GM21786 (cell line): Measurements from ENCODE around the gene LIN7A.

Experiments used
- ATAC-seq: cut with Tn5 transposase; IDR thresholded peaks from one replicate; pipeline ENCODE4 v1.9.1; 2021; ENCODE audit not compliant: unreplicated experiment

Gene LIN7A

DNA sequence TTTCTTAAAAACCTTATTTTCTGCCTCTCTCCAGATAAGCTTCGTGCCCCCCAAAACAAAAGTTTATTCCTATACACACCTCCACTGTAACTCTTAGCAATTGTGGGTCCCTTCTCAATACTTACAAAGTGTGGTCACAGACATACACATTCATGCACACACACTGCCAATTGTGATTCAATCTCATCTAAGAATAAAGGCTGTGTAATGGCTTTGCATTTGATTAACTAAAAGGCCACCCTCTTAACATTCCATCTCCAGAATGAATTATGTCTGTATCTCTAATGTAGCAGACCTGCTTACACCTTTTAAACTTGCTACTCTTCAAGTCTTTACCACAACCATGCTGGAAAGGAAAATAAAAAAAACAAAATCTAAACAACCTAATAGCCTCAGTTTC lies 171.5 kb downstream of the LIN7A start:
- ATAC-seq: no peak

GRCh38 chr12:80763874-80764273 lies 173.9 kb downstream of the LIN7A start:
- ATAC-seq: no peak

DNA sequence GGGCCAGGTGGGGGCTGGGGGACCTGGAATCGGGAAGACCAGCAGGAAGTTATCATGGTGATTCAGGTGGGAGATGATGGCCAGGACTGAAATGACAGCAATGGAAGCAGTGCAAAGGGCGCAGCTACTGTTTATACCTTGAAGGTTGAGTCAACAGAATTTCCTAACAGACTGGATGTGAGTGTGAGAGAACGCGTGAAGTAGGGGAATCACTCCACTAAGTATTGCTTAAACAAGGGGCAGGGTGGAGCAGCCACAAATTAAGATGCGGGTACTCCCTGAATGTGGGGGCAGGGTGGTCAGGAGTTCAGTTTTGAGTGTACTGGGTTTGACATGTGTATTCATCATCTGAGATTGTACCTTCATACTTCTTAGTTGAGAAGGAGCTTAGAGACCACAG lies 175.9 kb downstream of the LIN7A start:
- ATAC-seq: no peak

- no peak for ATAC-seq
These were observed 180.9 kb downstream of the LIN7A start for GRCh38 chr12:80756875-80757274.

DNA sequence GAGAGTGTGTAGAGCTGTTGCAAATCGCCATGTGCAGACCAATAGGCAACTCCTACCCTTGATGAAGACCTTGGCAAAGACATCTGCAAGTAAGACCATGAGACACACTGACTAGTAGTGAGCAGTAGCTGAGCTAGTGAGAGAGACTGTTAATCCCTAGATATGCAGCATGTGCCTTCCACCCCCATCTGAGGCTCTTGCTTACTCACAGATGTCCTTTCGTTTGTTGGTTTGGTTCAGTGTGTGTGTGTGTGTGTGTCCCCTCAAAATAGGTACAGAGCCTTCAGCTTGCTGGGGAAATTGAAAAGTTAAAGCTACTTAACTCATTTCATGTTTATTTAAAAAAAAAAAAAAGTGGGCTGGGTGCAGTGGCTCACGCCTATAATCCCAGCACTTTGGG lies 183.5 kb downstream of the LIN7A start:
- ATAC-seq: no peak

- no peak for ATAC-seq
These were observed 185.3 kb downstream of the LIN7A start for GRCh38 chr12:80752464-80752863.

DNA sequence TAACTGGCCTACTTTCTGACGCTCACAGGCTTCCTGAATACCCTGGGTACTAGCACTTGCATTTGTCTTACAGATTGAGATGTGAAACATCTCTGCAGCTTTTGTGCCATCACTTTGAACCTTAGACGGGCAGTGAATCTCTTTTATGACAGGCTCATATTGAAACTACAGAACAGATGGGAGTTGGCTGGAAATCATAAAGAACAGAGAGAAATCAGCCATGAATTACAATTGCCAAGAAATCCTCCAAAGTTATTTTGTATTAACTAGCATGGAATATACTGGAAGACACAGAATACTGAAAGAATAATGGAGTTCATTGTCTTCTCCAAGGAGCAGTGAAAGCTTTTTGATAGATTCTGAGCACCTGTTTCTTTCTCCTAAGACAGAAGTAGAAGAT lies 188.3 kb downstream of the LIN7A start:
- ATAC-seq: no peak

GRCh38 chr12:80747800-80748199 lies 189.9 kb downstream of the LIN7A start:
- ATAC-seq: no peak

DNA sequence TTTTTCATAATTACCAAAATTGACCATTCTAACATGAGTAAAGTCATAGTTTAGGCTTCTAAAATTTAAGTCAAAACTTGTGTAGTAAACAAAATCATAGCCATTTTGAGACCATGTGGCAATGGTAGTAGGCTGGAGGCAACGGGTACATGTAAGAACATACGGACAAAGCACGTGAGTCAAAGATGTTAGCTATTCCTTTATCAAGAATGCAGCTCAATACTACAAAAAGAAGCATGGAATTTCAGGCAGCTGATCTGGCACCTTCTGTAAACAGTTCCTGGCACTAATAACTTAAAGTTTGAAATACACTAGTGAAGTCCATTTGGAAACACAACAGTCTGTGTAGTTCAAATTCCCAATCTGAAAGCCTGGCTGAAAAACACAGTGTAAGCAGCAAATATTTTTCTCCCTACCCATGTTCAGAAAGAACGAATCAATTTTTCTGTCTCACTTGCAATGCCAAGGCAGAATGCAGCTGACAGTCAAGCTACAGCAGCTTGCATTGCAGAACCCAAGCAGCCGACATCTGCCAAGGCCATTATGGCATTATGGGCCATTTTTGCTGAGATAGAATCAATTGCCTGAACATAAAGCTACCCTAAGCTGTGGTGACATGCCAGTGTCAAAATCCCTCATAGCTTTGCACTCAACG lies 191.8 kb downstream of the LIN7A start:
- no peak for ATAC-seq
